Mesenchymal stem cell (in vitro differentiated cells and primary cell): ENCODE data around the gene KLHL26.

ENCODE experiments used
- DNase-seq: peaks from one replicate; pipeline ENCODE4 v3.0.0-alpha.2; 2013
- H2AFZ ChIP-seq: one replicate; pipeline ENCODE4 v1.6.1; 2013; ENCODE audit warnings: low read depth, mild to moderate bottlenecking, control low read depth, inconsistent platforms, low read length, moderate library complexity
- H2AK5ac ChIP-seq: 2 replicates; pipeline ENCODE4 v1.6.1; 2013; ENCODE audit warnings: low read length, moderate library complexity, mild to moderate bottlenecking, inconsistent platforms; ENCODE audit not compliant: severe bottlenecking
- H2BK120ac ChIP-seq: one replicate; pipeline ENCODE4 v1.6.1; 2013; ENCODE audit warnings: low read depth, mild to moderate bottlenecking, inconsistent platforms, low read length, moderate library complexity
- H2BK12ac ChIP-seq, 2 experiments: one replicate each; pipeline ENCODE4 v1.6.1; 2013; ENCODE audit warnings: inconsistent platforms in 2 of 2, low read length in 2 of 2, mild to moderate bottlenecking in 2 of 2, moderate library complexity in 2 of 2, control low read depth in 1 of 2
- H2BK15ac ChIP-seq: one replicate; pipeline ENCODE4 v1.6.1; 2013; ENCODE audit warnings: mild to moderate bottlenecking, low read depth, inconsistent platforms; ENCODE audit not compliant: poor library complexity, severe bottlenecking
- H2BK5ac ChIP-seq: 2 replicates; pipeline ENCODE4 v1.6.1; 2013; ENCODE audit warnings: low read depth, mild to moderate bottlenecking, low read length, control low read depth, inconsistent platforms; ENCODE audit not compliant: poor library complexity, severe bottlenecking
- H3K14ac ChIP-seq, 2 experiments: one replicate each; pipeline ENCODE4 v1.6.1; 2013; ENCODE audit warnings: inconsistent platforms in 2 of 2, low read length in 2 of 2, control low read depth in 1 of 2, mild to moderate bottlenecking in 1 of 2, moderate library complexity in 1 of 2
- H3K18ac ChIP-seq, 2 experiments: one replicate each; pipeline ENCODE4 v1.6.1; 2013; ENCODE audit warnings: inconsistent platforms in 2 of 2, low read length in 2 of 2, control low read depth in 1 of 2, low read depth in 1 of 2, mild to moderate bottlenecking in 1 of 2
- H3K23ac ChIP-seq, 2 experiments: one replicate each; pipeline ENCODE4 v1.6.1; 2013; ENCODE audit warnings: inconsistent platforms in 2 of 2, low read length in 2 of 2, mild to moderate bottlenecking in 2 of 2, moderate library complexity in 2 of 2, control low read depth in 1 of 2
- H3K27ac ChIP-seq: 2 replicates; pipeline ENCODE4 v1.5.1; 2013; ENCODE audit warnings: mild to moderate bottlenecking, moderate library complexity, low read length, control low read depth, inconsistent platforms; ENCODE audit not compliant: poor library complexity, severe bottlenecking
- H3K27me3 ChIP-seq, 2 experiments: 2 replicates each; pipeline versions ENCODE4 v1.6.1 to v1.7.0; 2013; ENCODE audit warnings: low read length in 2 of 2, mild to moderate bottlenecking in 2 of 2, moderate library complexity in 2 of 2, control low read depth in 1 of 2, inconsistent platforms in 1 of 2; ENCODE audit not compliant: control insufficient read depth in 1 of 2, insufficient read depth in 1 of 2
- H3K36me3 ChIP-seq, 2 experiments: 2 replicates each; pipeline versions ENCODE4 v1.6.1 to v1.7.0; 2013; ENCODE audit warnings: low read length in 2 of 2, control low read depth in 1 of 2, inconsistent platforms in 1 of 2, low read depth in 1 of 2, mild to moderate bottlenecking in 1 of 2; ENCODE audit not compliant: insufficient read depth in 2 of 2, control insufficient read depth in 1 of 2
- H3K4ac ChIP-seq, 2 experiments: one replicate each; pipeline ENCODE4 v1.6.1; 2013; ENCODE audit warnings: inconsistent platforms in 2 of 2, low read length in 2 of 2, mild to moderate bottlenecking in 2 of 2, moderate library complexity in 2 of 2, control low read depth in 1 of 2, low read depth in 1 of 2
- H3K4me1 ChIP-seq: 2 replicates; pipeline ENCODE4 v1.6.1; 2013; ENCODE audit warnings: low read depth, low read length, control low read depth; ENCODE audit not compliant: control insufficient read depth, insufficient read depth
- H3K4me2 ChIP-seq: 2 replicates; pipeline ENCODE4 v1.6.1; 2013; ENCODE audit warnings: low read length, mild to moderate bottlenecking, inconsistent platforms; ENCODE audit not compliant: poor library complexity, severe bottlenecking
- H3K4me3 ChIP-seq, 2 experiments: 2 replicates each; pipeline versions ENCODE4 v1.5.1 to v1.7.0; 2013; ENCODE audit warnings: low read length in 2 of 2, mild to moderate bottlenecking in 2 of 2, control low read depth in 1 of 2, low read depth in 1 of 2; ENCODE audit not compliant: insufficient read depth in 1 of 2
- H3K79me1 ChIP-seq: replicated peaks from 2 replicates; pipeline ENCODE4 v1.6.1; 2013; ENCODE audit warnings: mild to moderate bottlenecking, control low read depth, low read length, inconsistent platforms; ENCODE audit not compliant: poor library complexity, severe bottlenecking
- H3K9ac ChIP-seq: 2 replicates; pipeline ENCODE4 v1.7.0; 2013; ENCODE audit warnings: mild to moderate bottlenecking, low read length, moderate library complexity
- H3K9me3 ChIP-seq: 2 replicates; pipeline ENCODE4 v1.7.0; 2013; ENCODE audit warnings: mild to moderate bottlenecking, low read length; ENCODE audit not compliant: control insufficient read depth
- H4K8ac ChIP-seq: one replicate; pipeline ENCODE4 v1.6.1; 2013; ENCODE audit warnings: inconsistent platforms, mild to moderate bottlenecking, low read length, moderate library complexity
- H4K91ac ChIP-seq: one replicate; pipeline ENCODE4 v1.6.1; 2013; ENCODE audit warnings: mild to moderate bottlenecking, low read length, inconsistent platforms
- whole genome bisulfite sequencing: methylation state at CpG from one replicate; pipeline ENCODE4 v1.1.7; 2013; ENCODE audit warnings: mixed read lengths; 5-methylcytosine and 5-hydroxymethylcytosine counted together

The KLHL26 gene

DNA sequence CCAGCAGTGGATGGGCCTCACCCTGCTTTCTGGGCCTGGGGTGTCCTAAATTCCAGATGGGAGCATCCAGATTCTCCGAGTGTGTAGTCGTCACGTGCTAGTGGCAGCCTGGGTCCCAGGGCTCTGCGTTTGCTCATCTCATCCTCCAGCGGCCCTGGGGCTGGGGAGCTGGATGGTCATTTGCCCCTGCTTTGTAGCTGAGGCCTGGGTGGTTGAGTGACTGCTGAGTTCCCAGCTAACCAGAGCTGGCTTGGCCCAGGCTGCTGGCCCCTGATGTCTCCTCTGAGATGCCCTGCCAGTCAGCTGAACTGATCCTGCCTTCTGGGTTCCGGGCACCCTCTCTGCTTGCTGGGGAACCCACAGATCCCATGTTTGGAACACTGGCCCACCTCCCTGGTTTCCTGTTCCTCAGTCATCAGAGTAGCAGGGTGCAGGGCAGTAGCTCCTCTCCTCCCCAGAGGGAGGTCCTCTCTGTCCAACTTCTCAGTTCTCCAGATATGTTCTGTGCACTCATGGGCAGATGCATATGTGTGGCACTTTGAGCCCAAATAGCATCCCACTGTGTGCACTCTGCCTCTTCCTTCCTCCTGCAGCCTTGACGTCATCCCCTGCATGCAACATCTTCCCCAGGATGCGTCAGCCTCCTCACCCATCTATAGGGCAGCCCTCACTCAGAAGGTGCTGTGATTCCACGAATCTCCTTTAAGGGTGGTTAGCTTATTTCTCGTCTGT, 24.3 kb downstream of the KLHL26 start:
- Histone ChIP-seq H3K4me3 (peak overlapping the region in 1 of 2 experiments; percentile 59), H3K23ac (peak overlapping the region in 1 of 2 experiments; percentile 46), H2BK5ac (no peak overlapping the region), H2AFZ (no peak overlapping the region), H2BK12ac (peak overlapping the region in 1 of 2 experiments; percentile 87), H4K8ac (peak overlapping the region; percentile 47), H2AK5ac (no peak overlapping the region), H3K4me1 (peaks cover 46% of the 10 kb centered on the region), H3K27me3 (peaks cover 0 to 14% of the 10 kb centered on the region in 2 experiments), H3K27ac (no peak overlapping the region), H3K4ac (peak overlapping the region; percentile 45 to 49), H3K36me3 (peaks cover 0 to 18% of the 10 kb centered on the region in 2 experiments), H3K14ac (peak overlapping the region in 1 of 2 experiments; percentile 85), H2BK120ac (no peak overlapping the region), H3K9ac (peak overlapping the region; percentile 83), H3K79me1 (peaks cover 16% of the 10 kb centered on the region), H3K4me2 (no peak overlapping the region), H2BK15ac (peak overlapping the region; percentile 87), H3K9me3 (no peaks in the 10 kb centered on the region), H3K18ac (peak overlapping the region; percentile 38 to 61), H4K91ac (peak overlapping the region; percentile 81)
- DNase-seq = no peak
- whole genome bisulfite sequencing = 86% methylated on average over 8 of the region's 10 CpGs

DNA sequence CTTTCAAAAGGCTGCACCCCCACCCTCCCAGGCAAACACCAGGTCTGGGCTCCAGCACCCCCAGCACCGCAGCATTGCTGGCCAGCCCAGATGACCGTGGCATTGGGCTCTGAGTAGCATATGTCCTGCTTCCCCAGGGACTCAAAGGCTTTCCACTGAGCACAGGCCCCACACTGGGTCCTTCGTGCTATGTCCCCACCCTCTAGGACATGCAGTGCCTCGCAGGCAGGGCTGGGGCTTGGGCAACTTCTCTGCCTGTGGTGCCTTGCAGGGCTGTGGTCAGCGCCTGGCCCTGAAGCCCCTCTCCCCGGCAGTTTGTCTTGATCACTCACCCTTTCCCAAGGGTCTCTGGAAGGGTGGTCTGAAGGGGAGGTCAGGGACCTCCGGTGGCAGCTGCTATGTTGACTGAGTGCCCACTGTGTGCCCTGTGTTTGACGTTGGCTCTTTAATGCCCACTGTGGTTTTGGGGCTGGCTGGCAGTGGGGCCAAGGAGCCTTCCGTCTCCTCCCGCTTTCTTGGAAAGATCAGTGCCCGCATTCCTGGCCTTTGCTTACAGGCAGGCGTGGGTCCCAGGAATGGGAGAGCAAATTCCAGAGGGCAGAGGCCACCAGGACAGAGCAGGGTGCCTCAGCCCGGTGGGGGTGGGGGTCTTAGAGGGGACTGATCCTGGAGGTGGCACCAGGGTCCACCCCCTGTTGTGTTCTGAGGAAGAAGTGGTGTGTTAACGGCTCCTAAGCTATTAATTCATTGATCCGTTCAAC, 26.3 kb downstream of the KLHL26 start:
- Histone ChIP-seq H2BK15ac (no peak overlapping the region), H2BK12ac (peak overlapping the region; percentile 27 to 43), H4K8ac (no peak overlapping the region), H3K36me3 (peaks cover 7 to 30% of the 10 kb centered on the region in 2 experiments), H3K4me3 (no peak overlapping the region), H2BK5ac (no peak overlapping the region), H3K79me1 (peaks cover 6% of the 10 kb centered on the region), H2AFZ (no peak overlapping the region), H3K4me2 (no peak overlapping the region), H3K9ac (no peak overlapping the region), H3K14ac (peak overlapping the region in 1 of 2 experiments; percentile 35), H3K23ac (no peak overlapping the region), H2AK5ac (peak overlapping the region; percentile 50), H3K27ac (no peak overlapping the region), H3K18ac (peak overlapping the region; percentile 28 to 77), H3K27me3 (peaks cover 0 to 5% of the 10 kb centered on the region in 2 experiments), H4K91ac (peak overlapping the region; percentile 55), H3K4me1 (peaks cover 36% of the 10 kb centered on the region), H3K4ac (peak overlapping the region in 1 of 2 experiments; percentile 24), H2BK120ac (no peak overlapping the region), H3K9me3 (no peaks in the 10 kb centered on the region)
- WGBS = 79% methylated on average over 15 of the region's 15 CpGs
- no peak for DNase-seq

DNA sequence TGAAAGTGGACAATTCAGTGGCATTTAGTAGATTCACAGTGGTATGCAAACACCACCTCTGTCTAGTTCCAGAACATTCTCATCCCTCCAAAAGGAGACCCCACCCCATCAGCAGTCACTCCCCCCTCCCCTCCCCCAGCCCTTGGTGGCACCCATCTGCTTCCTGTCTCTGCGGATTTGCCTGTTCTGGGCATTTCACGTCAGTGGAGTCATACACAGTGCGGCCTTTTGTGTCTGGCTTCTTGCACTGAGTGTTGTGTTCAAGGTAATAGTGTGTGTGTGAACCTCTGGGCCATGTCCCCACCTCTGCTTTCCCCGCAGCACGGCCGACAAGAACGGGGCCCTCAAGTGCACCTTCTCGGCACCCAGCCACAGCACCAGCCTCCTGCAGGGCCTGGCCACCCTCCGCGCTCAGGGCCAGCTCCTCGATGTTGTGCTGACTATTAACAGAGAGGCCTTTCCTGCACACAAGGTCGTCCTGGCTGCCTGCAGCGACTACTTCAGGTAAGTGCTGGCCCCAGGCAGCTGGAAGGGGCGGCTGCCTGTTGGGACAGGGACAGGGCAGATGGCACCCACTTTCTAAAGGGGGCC, 27.2 kb downstream of the KLHL26 start:
- H3K9me3 ChIP-seq = no peaks in the 10 kb centered on the region
- H3K23ac ChIP-seq = no peak overlapping the region
- H4K8ac ChIP-seq = no peak overlapping the region
- H3K4me2 ChIP-seq = no peak overlapping the region
- peak overlapping the region; percentile 19 for H4K91ac ChIP-seq
- peaks cover 36% of the 10 kb centered on the region for H3K4me1 ChIP-seq
- no peak overlapping the region for H3K14ac ChIP-seq
- WGBS = 85% methylated on average over 13 of the region's 14 CpGs
- H3K4ac ChIP-seq = no peak overlapping the region
- H3K27me3 ChIP-seq = no peaks in the 10 kb centered on the region
- DNase-seq = no peak
- H3K27ac ChIP-seq = no peak overlapping the region
- no peak overlapping the region for H2BK5ac ChIP-seq
- peak overlapping the region in 1 of 2 experiments; percentile 14 for H2BK12ac ChIP-seq
- H2AK5ac ChIP-seq = peak overlapping the region; percentile 8
- peak overlapping the region; percentile 12 for H2BK15ac ChIP-seq
- no peak overlapping the region for H2BK120ac ChIP-seq
- peaks cover 6% of the 10 kb centered on the region for H3K79me1 ChIP-seq
- H2AFZ ChIP-seq = no peak overlapping the region
- peaks cover 12 to 39% of the 10 kb centered on the region in 2 experiments for H3K36me3 ChIP-seq
- no peak overlapping the region for H3K9ac ChIP-seq
- peak overlapping the region in 1 of 2 experiments; percentile 4 for H3K18ac ChIP-seq
- no peak overlapping the region for H3K4me3 ChIP-seq

DNA sequence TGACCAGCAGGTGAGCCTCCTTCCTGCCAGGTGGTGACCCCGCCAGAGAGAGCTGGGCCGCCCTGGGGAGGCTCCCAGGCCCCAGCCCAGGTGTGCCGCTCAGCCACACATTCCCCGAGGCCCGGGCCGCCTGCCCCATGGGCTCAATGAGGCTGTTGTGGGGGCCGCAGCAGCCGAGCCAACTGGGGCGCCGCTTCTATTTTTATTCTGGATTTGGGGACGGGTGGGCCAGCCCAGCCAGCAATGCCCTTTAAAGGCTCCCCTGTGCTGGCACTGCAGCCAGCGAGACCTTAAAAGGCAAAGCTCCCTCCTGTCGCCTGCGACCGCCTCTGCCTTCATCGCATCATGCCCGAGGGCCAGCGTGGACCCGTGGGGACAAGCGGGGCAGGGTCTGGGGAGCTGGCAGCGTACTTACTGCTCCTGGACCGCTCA, 29.0 kb downstream of the KLHL26 start:
- Histone ChIP-seq H2AFZ (no peak overlapping the region), H2BK12ac (no peak overlapping the region), H3K4me3 (no peak overlapping the region), H2BK5ac (no peak overlapping the region), H3K9ac (no peak overlapping the region), H3K4me2 (no peak overlapping the region), H3K4me1 (peaks cover 32% of the 10 kb centered on the region), H3K36me3 (peaks cover 13 to 42% of the 10 kb centered on the region in 2 experiments), H3K4ac (no peak overlapping the region), H3K27me3 (no peaks in the 10 kb centered on the region), H2BK120ac (no peak overlapping the region), H2BK15ac (peak overlapping the region; percentile 37), H3K27ac (no peak overlapping the region), H2AK5ac (no peak overlapping the region), H3K14ac (no peak overlapping the region), H3K23ac (no peak overlapping the region), H3K79me1 (peaks cover 10% of the 10 kb centered on the region), H3K9me3 (no peaks in the 10 kb centered on the region), H3K18ac (no peak overlapping the region), H4K91ac (no peak overlapping the region), H4K8ac (no peak overlapping the region)
- 93% methylated on average over 22 of the region's 22 CpGs for WGBS
- DNase-seq = no peak
